ENCODE results near the gene ZNF654. TPM values are rescaled to one million over a fixed set of nuclear protein-coding genes. Genes with fewer than 3 reads are reported as not detected.
A peak's percentile ranks its signal among the peaks of the same experiment; 100 is the strongest.
"Not testable (repeated sequence)": the region's sequence is repeated elsewhere in the genome, so short reads cannot be mapped to it uniquely, and the experiment has no call there.

ZNF654 gene
- total RNA-seq (2014; rRNA removed; shearing (Covaris generic)), result 5.4 TPM in 2 replicates
- 6.7 and 8.3 TPM in 2 replicates for polyA plus RNA-seq (2015; cell fraction: cytosol; rRNA removed)
- polyA plus RNA-seq (2015; cell fraction: nucleus; rRNA removed), result 13.8 and 17.0 TPM in 2 replicates

DNA sequence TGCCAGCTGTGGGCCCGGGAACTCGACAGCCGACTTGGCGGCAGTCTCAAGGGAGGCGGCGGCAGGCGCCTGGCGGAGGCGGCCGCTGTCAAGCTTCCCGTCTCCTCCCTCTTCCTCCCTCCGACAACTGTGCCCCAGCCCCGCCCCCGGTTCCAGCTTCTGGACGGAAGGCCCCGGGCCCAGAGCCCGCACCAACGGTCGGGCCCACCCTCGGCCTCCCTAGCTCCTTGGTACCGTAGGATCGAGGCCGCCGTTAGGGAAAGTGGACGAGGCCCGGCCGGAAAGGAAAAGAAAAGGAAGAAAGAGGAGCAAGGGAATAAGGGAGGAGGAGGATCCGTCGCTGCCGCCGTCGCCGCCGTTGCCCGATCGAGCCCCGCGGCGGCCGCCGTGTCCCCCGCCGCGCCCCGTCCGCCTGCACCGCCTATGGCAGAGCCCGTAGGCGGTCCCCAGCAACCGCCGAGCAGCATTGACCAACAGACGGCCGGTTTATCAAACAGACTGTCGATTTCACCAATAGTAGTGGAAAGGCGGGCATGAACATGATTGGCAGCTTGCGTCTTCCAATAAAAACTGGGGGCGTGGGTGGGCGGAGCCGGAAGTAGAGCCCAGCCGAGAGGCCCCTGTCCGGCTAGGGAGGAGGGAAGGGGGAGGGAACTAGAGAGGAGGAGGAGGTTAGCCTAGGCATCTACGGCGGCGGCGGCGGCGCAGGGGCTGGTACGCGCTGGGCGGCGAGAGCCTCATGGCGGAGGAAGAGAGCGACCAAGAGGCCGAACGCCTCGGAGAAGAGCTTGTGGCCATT is at the start of gene ZNF654, which contains the start of gene CGGBP1:
TSS of gene ZNF654 (plus strand) at position 675 of the 799 bp plus-strand sequence. CDS start at position 740, 65 bp downstream.
TSS of gene CGGBP1 (minus strand) at position 425 of the 799 bp plus-strand sequence. CDS start 3,029 bp downstream, outside the sequence.
- peak; percentile 99 for DNase-seq (ENCODE audit: low read depth)

GRCh38 chr3:88010810-88011209 is 48.2 kb upstream of the ZNF654 start:
- DNase-seq (ENCODE audit: low read depth), result no peak

GRCh38 chr3:88013592-88013991 is 45.5 kb upstream of the ZNF654 start:
- no peak for DNase-seq (ENCODE audit: low read depth)

GRCh38 chr3:88015656-88016055 is 43.4 kb upstream of the ZNF654 start:
- DNase-seq (ENCODE audit: low read depth), result not testable (repeated sequence)

DNA sequence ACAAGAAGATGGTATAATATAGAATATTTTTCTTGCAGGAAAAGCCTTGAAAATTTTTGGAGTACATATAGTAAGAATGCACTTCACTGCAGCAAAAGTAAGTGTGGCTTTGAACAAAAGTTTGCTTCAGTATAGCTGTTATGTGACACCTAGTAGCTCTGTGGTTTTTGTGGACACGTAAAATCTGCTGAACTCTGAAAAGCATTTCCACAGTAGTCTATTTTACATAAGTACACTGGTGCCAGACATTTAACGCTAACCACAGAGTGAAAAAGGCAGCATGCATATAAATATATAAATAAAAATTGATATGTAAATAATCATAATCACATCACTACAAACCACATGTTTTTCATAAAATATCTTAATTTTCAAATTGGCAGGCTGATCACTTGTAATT is 40.0 kb upstream of the ZNF654 start:
- no peak for DNase-seq (ENCODE audit: low read depth)

DNA sequence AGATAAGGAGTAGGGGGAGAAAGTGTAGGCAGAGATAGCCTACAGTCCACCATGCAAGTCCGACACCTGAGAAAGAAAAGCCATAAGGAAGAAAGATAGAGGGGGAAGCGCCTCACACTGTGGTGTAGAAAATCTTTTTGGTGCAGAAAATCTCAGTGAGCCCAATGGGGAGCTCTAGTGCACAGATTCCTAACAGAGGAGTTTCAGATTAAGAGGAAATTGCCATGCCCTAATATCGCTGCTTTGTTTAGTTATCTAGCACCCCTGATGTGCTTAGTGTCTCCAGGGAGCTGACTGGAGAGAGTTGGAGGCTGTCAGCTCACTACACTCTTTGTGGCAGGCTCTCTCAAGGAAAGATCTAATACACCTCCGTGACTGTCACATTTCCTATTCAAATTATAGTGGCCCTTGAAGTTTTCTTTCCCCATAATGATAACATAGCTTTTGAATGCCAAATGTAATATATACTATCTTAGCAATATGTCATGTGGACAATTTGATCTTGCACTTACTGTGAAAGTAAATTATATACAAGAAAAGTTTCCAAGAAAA is 34.0 kb upstream of the ZNF654 start:
- no peak for DNase-seq (ENCODE audit: low read depth)

DNA sequence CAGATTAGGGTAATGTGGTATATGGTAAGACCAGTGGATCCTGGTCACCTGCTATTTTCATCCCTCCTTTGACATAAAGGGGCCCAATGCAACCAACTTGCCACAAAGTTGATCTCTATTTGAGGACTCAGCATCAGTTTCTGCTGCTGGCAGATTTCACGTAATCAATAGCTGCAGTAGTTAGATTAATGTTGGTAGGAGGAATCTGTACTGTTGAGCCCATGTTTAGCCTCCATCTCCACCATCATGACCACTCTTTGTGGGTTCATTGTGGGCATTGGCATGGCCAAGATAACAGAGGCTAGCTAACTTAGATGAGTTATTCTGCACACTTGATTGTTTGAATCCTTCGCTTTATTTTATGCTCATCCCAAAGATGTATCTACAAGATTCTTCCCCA is 30.2 kb upstream of the ZNF654 start:
- no peak for DNase-seq (ENCODE audit: low read depth)

GRCh38 chr3:88030210-88030609 is 28.8 kb upstream of the ZNF654 start:
- DNase-seq (ENCODE audit: low read depth), result no peak

GRCh38 chr3:88031642-88032077 is 27.4 kb upstream of the ZNF654 start:
- peak; percentile 58 for DNase-seq (ENCODE audit: low read depth)

- no peak for DNase-seq (ENCODE audit: low read depth)
These were observed 26.8 kb upstream of the ZNF654 start for GRCh38 chr3:88032245-88032644.

- no peak for DNase-seq (ENCODE audit: low read depth)
These were observed 26.0 kb upstream of the ZNF654 start for GRCh38 chr3:88033079-88033478.

- no peak for DNase-seq (ENCODE audit: low read depth)
These were observed 25.2 kb upstream of the ZNF654 start for GRCh38 chr3:88033808-88034207.

DNA sequence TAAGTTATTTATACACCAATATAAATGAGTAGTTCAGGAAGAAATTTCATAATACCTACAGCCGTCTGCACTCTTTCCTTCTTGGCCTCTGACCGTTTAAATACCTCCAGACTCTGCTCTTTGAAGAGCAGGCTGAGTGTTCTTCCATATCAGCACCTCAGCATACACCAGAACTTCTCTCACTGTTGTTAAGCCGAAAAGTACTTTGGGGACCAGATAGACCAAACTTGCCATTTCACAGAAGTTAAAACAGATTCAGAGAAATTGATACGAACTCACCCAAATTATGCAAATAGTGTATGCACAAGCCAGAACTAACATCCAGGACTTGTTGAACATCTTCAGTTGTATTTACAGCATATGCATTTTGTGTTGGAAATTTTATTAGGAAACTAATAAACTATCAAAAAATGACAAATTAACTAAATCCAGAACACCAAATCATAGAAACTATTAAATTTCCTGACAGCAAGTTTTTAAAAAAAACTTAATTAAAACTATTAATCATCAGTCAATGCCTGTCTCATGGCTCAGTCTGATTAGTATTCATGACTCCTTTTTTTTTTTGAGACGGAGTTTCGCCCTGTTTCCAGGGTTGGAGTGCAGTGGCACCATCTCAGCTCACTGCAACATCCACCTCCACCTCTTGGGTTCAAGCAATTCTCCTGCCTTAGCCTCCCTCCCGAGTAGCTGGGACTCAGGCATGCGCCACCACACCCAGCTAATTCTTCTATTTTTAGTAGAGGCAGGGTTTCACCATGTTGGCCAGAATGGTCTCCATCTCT is 24.4 kb upstream of the ZNF654 start:
- DNase-seq (ENCODE audit: low read depth), result no peak

- no peak for DNase-seq (ENCODE audit: low read depth)
These were observed 22.8 kb upstream of the ZNF654 start for GRCh38 chr3:88036221-88036620.

DNA sequence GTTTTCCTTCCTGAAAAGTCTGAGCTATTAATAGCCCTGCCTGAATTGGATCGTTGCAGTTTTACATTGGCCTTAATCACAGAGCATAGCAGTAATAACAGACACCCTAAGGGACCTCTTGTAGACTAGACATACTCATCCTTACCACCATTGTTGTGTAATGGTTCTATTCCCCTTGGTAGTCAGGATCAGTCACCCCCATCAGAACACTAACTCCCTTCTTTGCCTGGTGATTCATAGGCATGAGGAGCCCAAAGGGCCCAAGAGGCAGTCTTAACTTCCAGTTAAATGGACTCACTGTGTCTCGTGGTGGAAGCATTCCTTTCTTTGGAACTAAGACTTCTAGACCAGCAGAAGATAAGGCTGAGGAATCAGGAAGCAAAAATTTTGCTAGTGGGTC is 20.5 kb upstream of the ZNF654 start:
- DNase-seq (ENCODE audit: low read depth), result peak; percentile 87

DNA sequence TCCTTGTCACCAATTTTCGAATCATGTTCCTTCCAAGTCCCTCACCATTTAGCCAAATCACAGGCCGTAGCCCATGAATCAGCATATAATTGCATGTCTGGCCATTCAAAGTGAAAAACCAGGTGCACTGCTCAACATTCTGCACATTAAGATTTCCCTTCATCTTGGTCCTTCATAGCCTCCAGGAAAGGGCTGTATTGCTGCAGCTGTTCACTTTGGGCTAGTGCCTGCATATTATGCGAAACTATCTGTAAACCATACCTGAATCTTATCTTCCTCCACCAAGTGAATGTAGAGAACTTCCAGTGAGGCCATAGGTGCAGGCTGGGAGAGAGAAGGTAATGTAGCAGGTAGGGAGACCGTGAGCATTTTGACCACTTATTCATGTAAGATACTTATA is 18.5 kb upstream of the ZNF654 start:
- DNase-seq (ENCODE audit: low read depth), result no peak

DNA sequence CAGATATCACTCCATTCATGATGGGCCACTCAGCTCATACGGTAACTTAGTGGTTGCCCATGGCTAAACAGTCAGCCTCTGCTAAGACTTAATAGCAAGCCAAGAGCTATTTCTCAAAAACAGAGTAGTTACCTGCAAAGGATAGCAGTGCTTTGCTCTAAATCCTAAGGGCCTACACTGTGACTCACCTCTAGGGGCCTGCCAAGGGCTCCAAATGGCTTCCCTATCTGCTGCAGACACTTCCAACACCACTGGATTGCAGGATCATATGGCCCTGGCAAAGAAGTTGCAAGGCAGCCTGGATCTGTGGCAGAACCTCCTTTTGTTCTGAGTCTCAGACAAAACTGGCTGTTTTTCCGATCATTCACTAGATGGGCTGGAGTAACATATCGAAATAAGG is 18.1 kb upstream of the ZNF654 start:
- DNase-seq (ENCODE audit: low read depth), result no peak

DNA sequence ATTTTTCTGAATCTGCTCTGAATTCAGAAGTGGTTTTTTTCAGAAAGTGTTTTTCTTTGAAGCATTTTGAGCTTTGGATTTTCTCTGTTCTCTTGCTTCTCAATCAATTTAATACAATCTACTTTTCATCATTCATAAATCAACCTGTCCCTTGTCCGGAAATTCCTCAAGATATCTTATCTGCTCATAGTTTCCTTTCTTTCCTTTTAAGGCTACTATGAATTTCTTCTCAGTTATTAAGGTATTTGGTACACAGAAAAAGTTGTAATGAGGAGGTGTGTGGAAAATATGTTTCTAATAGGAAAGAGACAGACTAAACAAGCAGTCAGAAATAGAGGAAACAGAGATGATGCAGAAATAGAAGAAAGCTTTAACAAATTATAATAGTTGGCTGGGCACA is 14.6 kb upstream of the ZNF654 start:
- no peak for DNase-seq (ENCODE audit: low read depth)

DNA sequence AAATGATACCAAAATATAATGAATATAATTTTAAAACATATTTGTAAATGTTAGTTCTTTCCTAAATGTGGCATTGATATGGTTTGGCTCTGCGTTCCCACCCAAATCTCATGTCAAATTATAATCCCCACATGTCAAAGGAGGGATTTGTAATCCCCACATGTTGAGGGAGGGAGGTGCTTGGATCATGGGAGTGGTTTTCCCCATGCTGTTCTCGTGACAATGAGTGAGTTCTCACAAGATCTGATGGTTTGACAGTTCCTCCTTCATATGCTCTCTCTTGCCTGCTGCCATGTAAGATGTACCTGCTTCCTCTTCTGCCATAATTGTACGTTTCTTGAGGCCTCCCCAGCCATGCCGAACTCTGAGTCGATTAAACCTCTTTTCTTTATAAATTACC is 12.3 kb upstream of the ZNF654 start:
- DNase-seq (ENCODE audit: low read depth), result no peak

- no peak for DNase-seq (ENCODE audit: low read depth)
These were observed 1.3 kb upstream of the ZNF654 start for GRCh38 chr3:88057630-88058305.

- DNase-seq (ENCODE audit: low read depth), result no peak
These were observed 812 bp upstream of the ZNF654 start for GRCh38 chr3:88058306-88058580.
